ENCODE data around the gene THBS2.

GRCh38 chr6:169256061-169256460 is 2.4 kb upstream of the THBS2 start:
- TF ChIP-seq CTCF (IDR thresholded peaks at IDR 0.05) (no peak), ZFX (IDR thresholded peaks at IDR 0.05; ENCODE audit: borderline replicate concordance) (no peak)
